SK-N-SH (cell line): ENCODE results near the gene BMP2.

ENCODE experiments used
- CHD2 ChIP-seq: fragments of 150-350 bp; IDR thresholded peaks from 2 replicates; pipeline ENCODE4 v1.6.1; 2018; ENCODE audit warnings: low read length; ENCODE audit not compliant: partially characterized antibody
- CTCF ChIP-seq: fragments of 200-600 bp; sonication (generic); IDR thresholded peaks from 2 replicates; pipeline ENCODE4 v1.6.1; 2017; ENCODE audit warnings: antibody characterized with exemption, mild to moderate bottlenecking, moderate library complexity
- EZH2phosphoT487 ChIP-seq: fragments of 200-600 bp; sonication (generic); IDR thresholded peaks from 2 replicates; pipeline ENCODE4 v1.6.1; 2017; ENCODE audit warnings: low read depth, mixed run types, mild to moderate bottlenecking, antibody characterized with exemption, moderate library complexity, borderline replicate concordance
- IRF3 ChIP-seq: fragments of 150-350 bp; IDR thresholded peaks from 2 replicates; pipeline ENCODE4 v1.6.1; 2016; ENCODE audit warnings: mild to moderate bottlenecking, low read depth, low read length
- POLR2AphosphoS5 ChIP-seq: IDR thresholded peaks from 2 replicates; pipeline ENCODE4 v1.6.1; 2012; ENCODE audit warnings: low read depth, low read length
- REST ChIP-seq: IDR thresholded peaks from 2 replicates; pipeline ENCODE4 v1.6.1; 2012; ENCODE audit warnings: mild to moderate bottlenecking, low read depth, low read length, moderate library complexity
- SMC3 ChIP-seq: IDR thresholded peaks from 2 replicates; pipeline ENCODE4 v1.6.1; 2012; ENCODE audit warnings: low read depth, low read length, improper control_type of control experiment
- YY1 ChIP-seq: IDR thresholded peaks from 2 replicates; pipeline ENCODE4 v1.4.0; 2012; ENCODE audit warnings: low read depth, mild to moderate bottlenecking
- ZBTB33 ChIP-seq: IDR thresholded peaks from 2 replicates; pipeline ENCODE4 v1.4.0; 2012; ENCODE audit warnings: low read depth, borderline replicate concordance

GRCh38 chr20:6780433-6781190, 13.1 kb downstream of the BMP2 start:
- TF ChIP-seq CTCF (no peak), YY1 (no peak), EZH2phosphoT487 (no peak), ZBTB33 (no peak), CHD2 (no peak), REST (no peak), SMC3 (no peak), IRF3 (no peak), POLR2AphosphoS5 (no peak)
